Mesothelial cell of epicardium (in vitro differentiated cells): Measurements from ENCODE around the gene PLA2G2C. TPM values are rescaled to one million over a fixed set of nuclear protein-coding genes. Genes with fewer than 3 reads are reported as not detected.
A peak's percentile ranks its signal among the peaks of the same experiment; 100 is the strongest.

ENCODE experiments used
- DNase-seq, 2 experiments: peaks; one replicate each; pipeline ENCODE4 v3.0.0; 2021; ENCODE audit warnings: low spot score in 2 of 2; ENCODE audit not compliant: unreplicated experiment in 2 of 2
- H3K27ac Mint-ChIP-seq: 2 replicates; pipeline ENCODE4 v1.8.0; 2021; ENCODE audit warnings: mixed read lengths
- H3K27me3 Mint-ChIP-seq: 2 replicates; pipeline ENCODE4 v1.8.0; 2021; ENCODE audit warnings: low read depth, mixed read lengths
- H3K36me3 Mint-ChIP-seq: 2 replicates; pipeline ENCODE4 v1.8.0; 2021; ENCODE audit warnings: mixed read lengths
- H3K4me1 Mint-ChIP-seq: 2 replicates; pipeline ENCODE4 v1.8.0; 2021; ENCODE audit warnings: mixed read lengths
- H3K4me3 Mint-ChIP-seq: 2 replicates; pipeline ENCODE4 v1.8.0; 2021; ENCODE audit warnings: mild to moderate bottlenecking, moderate library complexity, mixed read lengths
- H3K9me3 Mint-ChIP-seq: 2 replicates; pipeline ENCODE4 v1.8.0; 2021; ENCODE audit warnings: mixed read lengths
- total RNA-seq: library from RNA; stranded (reverse); gene quantifications from 3 replicates; pipeline ENCODE4 v1.2.1, GENCODE V29; 2021
- TF ChIP-seq, protein P1 (sequence below): fragments of 200-600 bp; sonication (generic); IDR thresholded peaks from one replicate; pipeline ENCODE4 v1.5.0; 2021; ENCODE audit warnings: antibody characterized with exemption; ENCODE audit not compliant: unreplicated experiment

Gene PLA2G2C
- total RNA-seq, 1 donor from 2014 or later, result 0.40 TPM

DNA sequence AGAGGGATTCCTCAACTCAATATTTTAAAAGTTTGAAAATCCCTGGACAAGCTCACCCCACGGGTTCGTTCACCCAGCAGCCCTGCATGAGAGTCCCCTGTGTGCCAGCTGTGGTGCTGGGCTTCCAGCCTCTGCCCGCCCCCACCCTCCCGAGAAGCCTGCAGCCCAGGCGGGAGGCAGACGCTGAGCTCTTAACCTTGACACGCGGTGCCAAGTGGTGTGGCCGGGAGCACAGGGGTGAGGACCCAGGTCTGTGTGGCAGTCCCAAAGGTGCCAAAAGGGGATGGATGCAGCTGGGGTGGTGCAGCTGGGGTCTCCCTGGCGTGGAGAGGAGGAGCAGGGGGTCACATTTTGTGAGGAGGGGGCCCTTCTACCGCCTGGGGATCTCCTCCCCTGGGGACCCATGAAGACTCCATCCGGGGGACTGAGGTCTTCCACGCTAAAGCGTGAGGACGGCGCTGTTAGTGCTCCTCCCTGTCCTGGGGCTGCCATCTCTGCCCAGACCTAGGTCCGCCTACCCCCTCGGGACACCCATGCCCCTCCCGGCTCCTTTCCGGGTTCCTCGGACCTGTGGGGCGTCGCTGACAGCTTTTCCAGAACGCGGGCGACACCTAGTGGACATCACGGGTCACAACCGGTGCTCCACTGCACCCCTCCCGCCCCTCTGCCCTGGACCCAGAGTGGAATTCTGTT, 34.3 kb downstream of the PLA2G2C start:
- Mint-ChIP-seq H3K27me3 (no peaks in the 10 kb centered on the region), H3K27ac (peak overlapping the region; percentile 60), H3K4me3 (peak overlapping the region; percentile 63), H3K9me3 (no peaks in the 10 kb centered on the region), H3K36me3 (no peaks in the 10 kb centered on the region), H3K4me1 (peaks cover 16% of the 10 kb centered on the region)
- DNase-seq, result peak; percentile 69 to 87
- TF ChIP-seq, protein P1, sequence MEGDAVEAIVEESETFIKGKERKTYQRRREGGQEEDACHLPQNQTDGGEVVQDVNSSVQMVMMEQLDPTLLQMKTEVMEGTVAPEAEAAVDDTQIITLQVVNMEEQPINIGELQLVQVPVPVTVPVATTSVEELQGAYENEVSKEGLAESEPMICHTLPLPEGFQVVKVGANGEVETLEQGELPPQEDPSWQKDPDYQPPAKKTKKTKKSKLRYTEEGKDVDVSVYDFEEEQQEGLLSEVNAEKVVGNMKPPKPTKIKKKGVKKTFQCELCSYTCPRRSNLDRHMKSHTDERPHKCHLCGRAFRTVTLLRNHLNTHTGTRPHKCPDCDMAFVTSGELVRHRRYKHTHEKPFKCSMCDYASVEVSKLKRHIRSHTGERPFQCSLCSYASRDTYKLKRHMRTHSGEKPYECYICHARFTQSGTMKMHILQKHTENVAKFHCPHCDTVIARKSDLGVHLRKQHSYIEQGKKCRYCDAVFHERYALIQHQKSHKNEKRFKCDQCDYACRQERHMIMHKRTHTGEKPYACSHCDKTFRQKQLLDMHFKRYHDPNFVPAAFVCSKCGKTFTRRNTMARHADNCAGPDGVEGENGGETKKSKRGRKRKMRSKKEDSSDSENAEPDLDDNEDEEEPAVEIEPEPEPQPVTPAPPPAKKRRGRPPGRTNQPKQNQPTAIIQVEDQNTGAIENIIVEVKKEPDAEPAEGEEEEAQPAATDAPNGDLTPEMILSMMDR, result peak; percentile 92

DNA sequence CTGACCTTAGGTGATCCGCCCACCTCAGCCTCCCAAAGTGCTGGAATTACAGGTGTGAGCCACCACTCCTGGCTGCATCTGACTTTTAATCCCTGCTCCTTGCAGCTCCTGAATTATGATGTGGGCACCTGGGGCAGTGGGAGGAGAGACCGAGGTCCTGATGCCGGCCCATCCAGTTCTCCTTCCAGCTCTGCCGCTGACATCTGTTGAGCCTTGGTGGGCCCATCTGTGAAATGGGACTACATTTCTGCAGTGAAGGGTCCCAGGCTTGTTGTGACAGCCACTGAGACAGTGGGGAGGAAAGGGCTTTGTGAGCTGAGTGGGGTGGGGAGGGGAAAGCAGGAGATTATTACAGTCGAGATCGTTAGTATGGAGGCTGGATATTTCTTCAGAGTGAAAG, 35.3 kb downstream of the PLA2G2C start:
- Mint-ChIP-seq H3K4me1 (peaks cover 16% of the 10 kb centered on the region), H3K4me3 (no peak overlapping the region), H3K9me3 (no peaks in the 10 kb centered on the region), H3K27ac (no peak overlapping the region), H3K27me3 (no peaks in the 10 kb centered on the region), H3K36me3 (no peaks in the 10 kb centered on the region)
- DNase-seq, result no peak
- TF ChIP-seq, protein P1, result no peak

DNA sequence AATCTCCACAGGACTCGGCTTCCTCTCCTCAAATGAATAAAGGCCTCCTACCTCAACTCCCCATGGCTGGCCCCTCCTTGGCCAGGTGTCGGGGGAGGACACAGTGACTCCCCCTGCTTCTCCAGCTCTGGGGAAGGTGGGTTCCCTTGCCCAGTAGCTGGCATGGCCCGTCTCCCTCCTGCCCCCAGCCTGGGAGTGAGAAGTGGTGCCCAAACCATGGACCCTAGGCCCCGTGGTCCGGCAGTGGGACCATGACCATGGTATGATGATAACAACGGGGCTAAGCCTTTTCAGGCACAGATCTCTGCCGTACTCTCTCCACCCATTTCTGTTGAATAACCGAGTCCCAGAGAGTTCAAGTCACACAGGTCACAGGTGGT, 36.0 kb downstream of the PLA2G2C start:
- no peak overlapping the region for H3K27ac Mint-ChIP-seq
- H3K9me3 Mint-ChIP-seq, result no peaks in the 10 kb centered on the region
- H3K27me3 Mint-ChIP-seq, result no peaks in the 10 kb centered on the region
- TF ChIP-seq, protein P1, result no peak
- DNase-seq, result no peak
- no peak overlapping the region for H3K4me3 Mint-ChIP-seq
- H3K4me1 Mint-ChIP-seq, result peaks cover 16% of the 10 kb centered on the region
- no peaks in the 10 kb centered on the region for H3K36me3 Mint-ChIP-seq

DNA sequence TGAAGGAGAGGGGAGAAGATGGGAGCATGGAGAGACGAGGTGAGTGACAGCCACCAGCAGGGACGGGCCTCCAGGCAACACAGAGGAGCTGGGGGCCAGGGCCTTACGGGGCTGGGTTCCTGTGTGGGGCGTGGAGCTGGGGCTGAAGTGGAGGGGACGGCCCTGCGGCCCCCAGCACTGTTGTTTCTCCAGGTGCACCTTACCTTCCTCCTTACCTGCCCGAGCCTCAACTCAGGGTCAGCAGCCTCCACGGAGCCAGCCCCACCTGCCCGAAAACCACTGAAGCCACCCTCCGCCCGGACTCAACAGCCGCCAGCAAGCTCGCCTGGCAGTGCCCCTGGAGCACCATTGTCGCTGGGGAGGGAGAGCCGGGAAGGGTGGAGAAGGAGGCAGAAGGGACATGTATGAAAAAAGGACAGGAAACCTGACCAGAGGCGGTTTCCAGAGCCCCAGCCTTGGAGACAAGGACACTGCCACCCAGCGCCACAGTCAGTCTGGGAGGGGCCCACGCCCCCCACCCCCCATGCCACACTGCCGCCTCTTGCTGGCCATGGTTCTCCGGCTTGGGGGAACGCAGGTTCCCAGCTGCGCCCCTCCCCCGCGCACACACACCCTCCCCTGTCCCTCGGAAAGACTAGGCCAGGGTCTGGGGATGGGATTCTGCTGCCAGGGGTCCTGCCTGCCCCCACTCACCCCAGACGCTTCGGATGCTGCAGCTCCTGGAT, 36.6 kb downstream of the PLA2G2C start:
- no peaks in the 10 kb centered on the region for H3K9me3 Mint-ChIP-seq
- H3K4me3 Mint-ChIP-seq, result no peak overlapping the region
- no peaks in the 10 kb centered on the region for H3K36me3 Mint-ChIP-seq
- DNase-seq, result no peak
- TF ChIP-seq, protein P1, result no peak
- no peak overlapping the region for H3K27ac Mint-ChIP-seq
- H3K4me1 Mint-ChIP-seq, result peaks cover 16% of the 10 kb centered on the region
- H3K27me3 Mint-ChIP-seq, result no peaks in the 10 kb centered on the region

DNA sequence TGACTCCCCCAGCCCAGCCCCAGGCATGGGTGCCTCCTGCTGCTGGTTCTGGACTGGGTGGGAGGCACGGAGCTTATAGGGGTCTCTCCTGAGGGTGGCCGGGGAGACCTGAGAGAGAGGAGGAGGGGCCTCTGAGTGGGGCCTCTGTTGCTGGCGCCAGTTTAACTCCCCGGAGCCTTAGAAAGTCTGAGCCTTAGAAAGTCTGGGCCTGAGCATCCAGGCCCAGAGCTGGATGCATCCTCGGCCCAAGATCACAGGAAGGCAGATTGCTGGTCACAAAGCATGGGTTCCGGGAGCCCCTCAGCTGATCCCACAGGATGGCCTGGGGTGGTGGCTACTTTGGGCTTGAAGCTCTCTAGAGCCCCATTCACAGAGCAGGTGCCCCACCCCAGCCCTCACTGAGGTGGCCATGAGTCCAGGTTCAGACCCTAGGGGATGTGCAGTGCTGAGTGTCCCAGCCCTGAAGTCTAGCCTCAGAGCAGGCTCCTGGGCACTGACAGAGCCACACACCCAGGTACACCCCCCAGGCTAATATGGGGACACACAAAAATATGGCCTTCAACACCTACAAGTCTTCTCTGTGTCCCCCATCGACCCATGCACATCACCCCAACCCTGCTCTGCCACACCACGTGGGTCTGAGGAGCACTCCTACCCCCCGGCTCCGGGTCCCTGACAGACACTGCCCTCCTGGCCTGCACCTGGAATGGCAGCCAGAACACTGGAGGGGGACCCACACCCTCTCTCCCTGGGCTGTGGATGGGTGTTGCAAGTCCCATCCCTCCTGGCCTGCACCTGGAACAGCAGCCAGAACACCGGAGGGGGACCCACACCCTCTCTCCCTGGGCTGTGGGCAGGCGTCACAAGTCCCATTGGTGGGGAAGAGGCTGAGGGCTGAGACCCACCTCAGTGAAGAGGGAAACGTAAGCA, 37.5 kb downstream of the PLA2G2C start:
- Mint-ChIP-seq H3K9me3 (no peaks in the 10 kb centered on the region), H3K27me3 (no peaks in the 10 kb centered on the region), H3K27ac (no peak overlapping the region), H3K4me3 (no peak overlapping the region), H3K36me3 (no peaks in the 10 kb centered on the region), H3K4me1 (peaks cover 13% of the 10 kb centered on the region)
- no peak for DNase-seq
- TF ChIP-seq, protein P1, result no peak
